LNCaP clone FGC (cell line): ENCODE measurements around the gene RFESD.
"Not testable (repeated sequence)": the region's sequence is repeated elsewhere in the genome, so short reads cannot be mapped to it uniquely, and the experiment has no call there.

Experiments
- DNase-seq: peaks from one replicate; pipeline ENCODE4 v3.0.0-alpha.2; 2011; ENCODE audit warnings: low read depth
- H3K4me3 ChIP-seq: 2 replicates; pipeline ENCODE4 v1.5.1; 2011; ENCODE audit warnings: mild to moderate bottlenecking, low read depth, low read length, control low read depth
- CTCF ChIP-seq: IDR thresholded peaks from 2 replicates; pipeline ENCODE4 v1.5.1; 2012; ENCODE audit warnings: mild to moderate bottlenecking; ENCODE audit not compliant: control insufficient read depth, insufficient read depth; ENCODE audit errors: extremely low read depth

The RFESD gene

GRCh38 chr5:95689680-95690079 lies 43.1 kb downstream of the RFESD start:
- TF ChIP-seq CTCF: no peak
- H3K4me3 ChIP-seq: no peak overlapping the region
- no peak for DNase-seq

- H3K4me3 ChIP-seq: no peak overlapping the region
- DNase-seq: no peak
- no peak for TF ChIP-seq CTCF
These were observed 43.8 kb downstream of the RFESD start for GRCh38 chr5:95690333-95690732.

GRCh38 chr5:95697781-95698681 lies 51.5 kb downstream of the RFESD start:
- no peak for TF ChIP-seq CTCF
- H3K4me3 ChIP-seq: no peak overlapping the region
- peak; percentile 73 for DNase-seq

- no peak for TF ChIP-seq CTCF
- H3K4me3 ChIP-seq: no peak overlapping the region
- DNase-seq: no peak
These were observed 52.8 kb downstream of the RFESD start for GRCh38 chr5:95699337-95699736.

- DNase-seq: no peak
- no peak overlapping the region for H3K4me3 ChIP-seq
- TF ChIP-seq CTCF: no peak
These were observed 54.5 kb downstream of the RFESD start for GRCh38 chr5:95701074-95701473.

GRCh38 chr5:95704150-95704549 lies 57.6 kb downstream of the RFESD start:
- no peak for TF ChIP-seq CTCF
- no peak overlapping the region for H3K4me3 ChIP-seq
- no peak for DNase-seq

- DNase-seq, H3K4me3 ChIP-seq: not testable (repeated sequence)
These were observed 59.6 kb downstream of the RFESD start for GRCh38 chr5:95706196-95706595.
